GM21723 (cell line): Measurements from ENCODE around the gene ANAPC2.

Experiments
- ATAC-seq: cut with Tn5 transposase; IDR thresholded peaks from one replicate; pipeline ENCODE4 v1.9.1; 2021; ENCODE audit warnings: mild to moderate bottlenecking, moderate library complexity; ENCODE audit not compliant: unreplicated experiment

The ANAPC2 gene

DNA sequence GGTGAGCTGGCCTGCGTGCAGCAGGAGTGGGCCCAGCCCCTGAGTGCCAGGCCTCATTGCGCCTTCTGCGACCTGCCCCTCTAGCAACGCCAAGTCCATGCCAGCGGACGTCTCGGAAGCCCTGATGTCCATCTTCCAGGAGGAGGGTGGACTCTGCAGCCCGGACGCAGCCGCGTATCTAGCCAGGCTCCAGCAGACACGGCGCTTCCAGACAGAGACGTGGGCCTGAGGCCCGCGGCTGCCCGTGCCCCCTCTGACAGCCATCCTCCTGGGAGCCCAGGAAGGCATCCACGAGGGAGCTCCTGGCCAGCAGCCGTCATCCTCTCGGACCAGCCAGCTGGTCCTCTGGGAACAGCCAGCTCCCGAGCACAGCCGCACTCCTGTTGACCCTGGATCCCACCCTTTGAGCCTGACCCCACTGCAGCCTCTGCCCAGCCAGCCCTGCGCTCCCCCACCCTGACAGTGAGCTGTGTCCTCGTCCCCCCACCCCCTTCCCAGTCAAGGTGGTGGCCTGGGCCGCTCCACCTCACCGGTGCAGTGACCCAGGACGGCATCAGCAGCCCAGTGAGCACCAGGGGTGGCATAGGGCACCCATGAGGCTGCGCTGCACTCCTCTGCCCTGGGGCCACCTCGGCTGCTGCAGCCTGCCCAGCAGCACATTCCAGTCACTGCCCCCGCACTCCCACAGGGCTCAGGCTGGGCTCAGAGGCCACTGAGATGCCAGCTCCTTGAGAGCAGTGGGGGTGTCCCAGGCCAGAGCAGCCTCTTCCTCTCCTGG lies 28.0 kb upstream of the ANAPC2 start:
- ATAC-seq: no peak

- no peak for ATAC-seq
Observed at GRCh38 chr9:137215196-137215986, 27.0 kb upstream of the ANAPC2 start.

- no peak for ATAC-seq
Observed at GRCh38 chr9:137214620-137215019, 26.3 kb upstream of the ANAPC2 start.

DNA sequence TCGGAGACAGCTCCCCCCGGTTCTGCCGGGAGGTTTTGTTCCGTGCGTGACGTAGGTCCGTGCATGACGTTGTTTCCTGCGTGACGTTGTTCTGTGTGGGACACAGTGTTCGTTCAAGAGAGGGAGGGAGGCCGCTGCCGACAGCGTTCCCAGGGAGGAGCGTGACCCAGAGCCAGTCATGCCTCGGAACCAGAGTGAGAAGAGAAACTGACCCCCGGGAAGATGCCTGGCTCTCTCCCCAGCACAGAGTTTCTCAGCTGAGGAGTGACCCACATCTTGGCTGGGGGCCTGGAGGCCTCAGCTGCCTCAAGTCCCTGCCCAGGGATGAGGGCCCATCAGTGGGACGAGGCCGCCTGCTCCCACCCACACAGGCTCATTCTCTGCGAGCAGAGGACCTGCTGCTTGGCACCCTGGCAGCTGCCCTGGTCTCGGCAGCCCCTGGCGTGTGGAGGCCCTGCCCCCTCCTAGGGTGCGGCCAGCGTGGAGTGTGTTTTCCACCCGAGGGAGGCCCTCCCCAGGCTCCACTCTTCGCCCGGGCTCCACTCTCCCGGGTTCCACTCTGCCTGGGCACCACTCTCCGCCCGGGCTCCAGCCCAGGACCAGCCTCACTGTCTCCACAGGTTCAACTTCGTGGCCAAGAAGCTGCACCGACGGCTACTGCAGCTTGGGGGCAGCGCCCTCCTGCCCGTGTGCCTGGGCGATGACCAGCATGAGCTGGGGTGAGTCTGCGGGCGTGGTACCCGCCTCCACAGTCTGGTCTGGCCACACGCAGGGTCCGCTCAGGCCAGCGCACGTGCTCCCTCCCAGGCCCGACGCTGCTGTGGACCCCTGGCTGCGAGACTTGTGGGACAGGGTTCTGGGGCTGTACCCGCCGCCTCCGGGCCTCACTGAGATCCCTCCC lies 25.1 kb upstream of the ANAPC2 start:
- ATAC-seq: no peak

DNA sequence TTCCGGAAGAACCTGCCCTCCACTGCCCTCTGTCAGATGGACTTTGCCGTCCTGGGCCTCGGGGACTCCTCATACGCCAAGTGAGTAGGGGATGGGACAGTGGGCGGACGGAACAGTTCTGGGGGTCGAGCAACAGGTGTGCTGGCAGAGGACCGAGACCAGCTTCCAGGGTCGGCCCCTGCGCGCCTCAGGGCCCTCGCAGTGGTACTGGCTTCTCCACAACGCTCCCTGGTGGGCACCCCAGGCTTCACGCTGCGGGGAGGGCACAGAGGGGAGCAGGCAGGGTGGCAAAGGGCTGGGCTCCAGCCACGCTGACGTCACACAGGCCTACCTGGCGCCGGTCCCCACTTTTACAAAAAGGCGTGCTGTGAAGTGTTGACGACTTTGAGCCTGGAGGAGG lies 24.2 kb upstream of the ANAPC2 start:
- no peak for ATAC-seq

DNA sequence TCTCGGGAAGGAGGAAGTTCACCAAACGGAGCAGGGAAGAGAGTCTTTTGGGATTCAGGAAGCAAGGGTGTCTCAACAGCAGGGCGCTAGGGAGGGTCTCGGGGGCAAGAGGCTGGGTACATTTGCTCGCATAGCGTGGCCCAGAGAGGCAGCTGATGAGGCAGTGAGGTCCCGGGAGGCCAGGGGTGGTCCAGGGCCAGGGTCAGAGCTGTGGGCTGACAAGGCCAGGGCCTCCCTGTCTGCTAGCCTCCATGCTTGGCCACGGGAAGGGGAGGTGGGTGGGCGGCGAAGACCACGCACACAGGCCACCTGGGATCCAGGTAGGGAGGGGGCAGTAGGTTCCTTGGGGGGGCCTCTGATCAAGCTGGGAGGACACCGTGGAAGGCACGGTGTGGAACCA lies 23.2 kb upstream of the ANAPC2 start:
- no peak for ATAC-seq

- ATAC-seq: no peak
Observed at GRCh38 chr9:137206602-137207001, 18.2 kb upstream of the ANAPC2 start.

GRCh38 chr9:137205126-137206069 lies 17.0 kb upstream of the ANAPC2 start, which contains the start of the genes NDOR1 and TMEM203:
Gene NDOR1, plus strand, starts transcription at chr9:137205700. Its CDS starts 78 bp downstream, at chr9:137205778.
Gene TMEM203, minus strand, starts transcription at chr9:137205648. Its CDS starts 234 bp downstream, at chr9:137205414.
- ATAC-seq: peak; percentile 49

DNA sequence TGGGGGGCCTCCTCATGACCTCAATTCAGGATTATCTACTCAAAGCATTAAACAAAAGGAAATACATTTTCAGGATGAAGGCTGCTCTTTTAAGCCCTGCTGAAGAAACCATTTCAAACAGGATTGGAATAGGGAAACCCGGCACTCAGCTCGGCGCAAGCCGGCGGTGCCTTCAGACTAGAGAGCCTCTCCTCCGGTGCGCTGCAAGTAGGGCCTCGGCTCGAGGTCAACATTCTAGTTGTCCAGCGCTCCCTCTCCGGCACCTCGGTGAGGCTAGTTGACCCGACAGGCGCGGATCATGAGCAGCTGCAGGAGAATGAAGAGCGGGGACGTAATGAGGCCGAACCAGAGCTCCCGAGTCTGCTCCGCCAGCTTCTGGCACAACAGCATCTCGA lies 16.4 kb upstream of the ANAPC2 start:
- no peak for ATAC-seq

- ATAC-seq: no peak
Observed at GRCh38 chr9:137202966-137203365, 14.6 kb upstream of the ANAPC2 start.

DNA sequence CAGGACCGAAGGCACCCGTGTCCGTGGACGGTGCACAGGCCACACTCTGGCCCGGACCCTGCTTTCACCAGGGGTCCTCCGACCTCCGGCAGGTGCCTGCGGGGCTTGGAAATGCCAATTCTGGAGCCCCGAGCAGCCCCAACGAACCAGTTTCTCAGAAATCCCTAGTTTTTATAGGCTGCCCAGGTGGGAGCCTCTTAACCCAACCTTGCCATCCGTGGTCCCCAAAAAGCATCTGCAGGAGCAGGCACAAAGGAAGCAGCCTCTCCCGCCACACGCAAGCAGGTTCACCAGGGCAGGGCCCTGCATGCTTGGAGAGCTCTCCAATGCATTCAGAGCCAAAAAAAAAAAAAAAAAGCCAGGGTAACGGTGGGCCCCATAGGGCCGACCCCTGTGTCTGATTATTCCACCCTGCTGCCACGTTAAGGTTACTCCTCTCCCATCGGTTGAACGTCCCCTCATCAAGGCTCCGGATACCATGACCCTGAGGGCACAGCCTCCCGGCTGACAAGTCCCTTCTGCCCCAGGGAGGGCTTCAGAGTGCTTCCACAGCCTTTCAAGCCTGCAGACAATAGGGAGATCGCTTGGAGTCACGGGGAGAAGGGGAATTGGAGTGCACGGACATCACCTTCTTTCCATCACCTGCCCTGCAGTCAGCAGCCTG lies 13.0 kb upstream of the ANAPC2 start:
- no peak for ATAC-seq

DNA sequence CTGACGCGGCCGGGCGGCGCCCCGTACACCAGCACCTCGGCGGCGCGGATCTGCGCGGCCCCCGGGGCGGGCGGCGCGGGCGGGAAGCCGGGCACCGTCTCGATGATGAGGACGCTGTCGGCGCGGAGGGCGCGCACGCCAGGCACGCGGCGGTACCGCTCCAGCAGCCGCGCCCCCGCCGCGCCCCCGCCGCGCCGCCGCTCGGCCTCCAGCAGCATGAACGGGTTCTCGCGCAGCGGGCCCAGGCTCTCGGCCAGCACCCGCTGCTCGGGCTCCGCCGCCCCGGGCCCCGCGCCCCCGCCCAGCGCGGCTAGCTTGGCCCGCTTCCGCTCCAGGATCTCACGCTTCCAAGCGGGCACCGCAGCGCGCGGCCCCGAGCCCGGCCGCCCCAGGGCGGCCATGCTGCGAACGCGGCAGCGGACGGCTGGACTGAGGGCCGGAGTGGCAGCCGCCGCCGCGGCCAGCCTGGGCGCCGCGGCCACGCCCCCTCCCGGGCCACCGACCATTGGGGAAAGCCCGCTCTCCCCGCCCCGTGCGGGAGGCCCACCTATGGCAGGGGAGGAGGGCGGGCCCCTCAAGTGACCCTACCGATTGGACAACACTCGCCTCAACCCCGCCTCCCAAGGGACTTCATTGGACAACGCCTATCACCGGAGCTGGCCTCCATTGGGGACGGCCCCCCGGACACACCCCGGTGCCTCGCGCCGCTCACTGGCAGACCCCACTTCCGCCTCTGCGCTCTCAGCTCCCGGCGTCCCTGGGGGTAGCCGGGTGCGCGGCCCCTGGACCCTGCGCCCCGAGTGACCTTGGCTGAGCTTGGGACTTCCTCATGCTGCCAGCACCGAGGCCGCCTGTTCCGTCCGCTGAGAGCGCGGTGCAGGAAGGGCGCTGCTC lies 12.2 kb upstream of the ANAPC2 start, which contains the start of gene TPRN:
TSS of gene TPRN (minus strand) at position 431 of the 894 bp plus-strand sequence. CDS start at position 401, 30 bp downstream.
- ATAC-seq: peak; percentile 82

- no peak for ATAC-seq
Observed at GRCh38 chr9:137199411-137200121, 11.2 kb upstream of the ANAPC2 start.

DNA sequence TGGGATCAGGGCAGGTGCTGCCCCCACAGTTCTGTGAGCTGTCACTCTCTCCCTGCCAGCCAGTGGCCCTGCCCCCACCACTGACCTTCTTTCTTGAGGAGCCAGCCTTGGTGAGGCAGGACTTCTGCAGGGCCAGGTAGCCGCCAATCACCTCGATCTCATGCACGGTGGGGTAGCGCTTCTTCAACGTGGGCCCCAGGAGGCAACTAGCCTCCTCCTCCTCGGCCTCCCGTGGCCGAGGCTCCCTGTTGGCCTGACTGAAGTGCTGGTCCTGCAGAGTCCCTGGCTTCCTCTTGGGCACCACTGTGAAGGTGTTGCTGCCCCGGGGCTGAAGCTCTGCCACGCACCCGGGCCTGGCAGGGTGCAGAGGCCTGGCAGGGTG lies 10.5 kb upstream of the ANAPC2 start:
- no peak for ATAC-seq

DNA sequence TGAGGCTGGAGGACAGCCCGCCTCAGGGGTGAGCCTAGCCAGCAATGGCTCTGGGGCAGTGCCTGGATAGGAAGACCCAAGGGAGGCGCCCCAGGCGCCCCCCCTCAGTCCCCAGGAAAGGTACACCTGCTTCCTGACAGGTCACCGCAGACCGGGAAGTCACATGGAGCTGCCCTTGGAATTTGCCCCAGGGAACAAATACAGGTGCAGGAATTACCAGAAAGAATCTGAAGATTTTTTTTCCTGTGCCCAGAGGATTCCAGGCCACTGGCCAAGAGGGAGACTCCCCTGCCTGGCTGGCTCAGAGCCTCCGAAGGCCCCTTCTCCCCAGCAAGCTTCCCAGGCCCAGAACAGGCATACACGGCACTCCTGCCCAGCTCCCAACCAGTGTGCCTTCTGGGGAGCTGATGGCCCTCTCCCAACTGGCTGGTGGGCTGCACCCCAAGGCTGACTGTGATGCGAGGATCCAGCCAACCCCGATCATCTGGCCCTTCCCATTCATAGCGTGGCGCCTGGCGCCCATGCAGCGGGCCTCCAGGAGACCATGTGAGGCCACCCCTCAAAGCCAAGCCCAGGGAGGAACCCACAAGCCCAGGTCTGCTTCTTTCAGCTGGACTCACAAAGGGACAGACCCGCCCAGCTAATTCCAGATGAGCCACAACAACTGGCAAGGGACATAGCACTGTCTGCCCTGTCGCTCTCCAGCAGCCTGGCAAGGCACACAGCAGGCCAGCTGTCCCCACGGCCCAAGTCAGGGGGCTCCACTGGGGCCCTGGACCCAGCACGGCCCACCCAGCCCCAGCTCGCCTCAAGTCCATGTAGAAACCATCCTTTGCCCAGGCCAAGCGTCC lies 9.9 kb upstream of the ANAPC2 start:
- ATAC-seq: no peak

DNA sequence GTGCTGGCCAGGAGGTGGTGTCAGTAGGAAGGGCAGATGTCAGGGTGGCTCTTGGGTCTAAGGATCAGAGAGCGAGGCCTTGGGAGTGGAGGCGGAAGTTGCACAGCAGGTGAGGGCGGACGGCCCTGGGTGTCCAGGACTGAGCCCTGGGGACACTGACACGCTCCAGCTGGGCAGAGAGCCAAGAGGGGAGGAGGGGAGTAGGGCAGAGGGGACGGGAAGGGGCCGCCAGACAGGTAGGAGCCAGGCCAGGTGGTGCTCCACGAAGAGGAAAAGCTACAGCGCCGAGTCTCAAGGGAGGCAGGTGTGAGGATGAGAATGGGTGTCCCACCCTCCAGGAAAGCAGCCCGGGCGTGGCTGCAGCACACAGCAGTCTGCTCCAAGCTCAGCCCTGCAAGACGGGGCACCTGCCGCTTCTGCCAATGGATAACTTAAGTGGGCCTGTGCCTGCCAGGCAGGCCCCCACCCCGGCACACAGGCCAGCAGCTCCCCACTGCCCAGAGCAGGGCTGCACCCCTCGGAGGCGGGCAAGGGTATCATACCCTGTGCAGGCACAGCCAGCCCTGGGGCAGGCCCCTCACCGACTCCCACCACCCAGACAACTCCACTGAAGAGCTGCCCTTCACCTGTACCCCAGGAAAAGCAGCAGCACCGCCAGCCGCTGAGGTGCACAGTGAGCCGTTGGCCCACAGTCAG lies 7.3 kb upstream of the ANAPC2 start:
- no peak for ATAC-seq
